Endothelial cell (in vitro differentiated cells): ENCODE results near the gene ABLIM1. TPM values are rescaled to one million over a fixed set of nuclear protein-coding genes. Genes with fewer than 3 reads are reported as not detected.
A peak's percentile ranks its signal among the peaks of the same experiment; 100 is the strongest.

Source experiments
- DNase-seq: peaks from one replicate; pipeline ENCODE4 v3.0.0; 2021; ENCODE audit warnings: low spot score
- H3K27ac Mint-ChIP-seq: one replicate; pipeline ENCODE4 v1.8.0; 2021; ENCODE audit warnings: mixed read lengths, inconsistent platforms; ENCODE audit not compliant: unreplicated experiment
- H3K27me3 Mint-ChIP-seq: one replicate; pipeline ENCODE4 v1.8.0; 2021; ENCODE audit warnings: mild to moderate bottlenecking, moderate library complexity, mixed read lengths, inconsistent platforms; ENCODE audit not compliant: unreplicated experiment
- H3K36me3 Mint-ChIP-seq: one replicate; pipeline ENCODE4 v1.8.0; 2021; ENCODE audit warnings: mild to moderate bottlenecking, low read depth, mixed read lengths, inconsistent platforms; ENCODE audit not compliant: unreplicated experiment
- H3K4me1 Mint-ChIP-seq: one replicate; pipeline ENCODE4 v1.8.0; 2021; ENCODE audit warnings: mild to moderate bottlenecking, mixed read lengths, inconsistent platforms; ENCODE audit not compliant: unreplicated experiment
- H3K4me3 Mint-ChIP-seq: one replicate; pipeline ENCODE4 v1.8.0; 2021; ENCODE audit warnings: mild to moderate bottlenecking, mixed read lengths, inconsistent platforms; ENCODE audit not compliant: unreplicated experiment
- H3K9me3 Mint-ChIP-seq: one replicate; pipeline ENCODE4 v1.8.0; 2021; ENCODE audit warnings: mixed read lengths, inconsistent platforms; ENCODE audit not compliant: unreplicated experiment
- total RNA-seq: library from RNA; stranded (reverse); fragmentation: NEBNext Ultra II Directional; extraction: Animal tissue kit (Norgen Biotek cat#: 25700); gene quantifications from one replicate; pipeline ENCODE4 v1.2.1, GENCODE V29; 2021; ENCODE audit not compliant: unreplicated experiment
- TF ChIP-seq, protein P1 (sequence below): fragments of 200-600 bp; sonication (generic); IDR thresholded peaks from one replicate; pipeline ENCODE4 v1.5.0; 2021; ENCODE audit warnings: antibody characterized with exemption; ENCODE audit not compliant: unreplicated experiment

Gene ABLIM1
- total RNA-seq, 1 donor from 2014 or later, result 55.9 TPM

DNA sequence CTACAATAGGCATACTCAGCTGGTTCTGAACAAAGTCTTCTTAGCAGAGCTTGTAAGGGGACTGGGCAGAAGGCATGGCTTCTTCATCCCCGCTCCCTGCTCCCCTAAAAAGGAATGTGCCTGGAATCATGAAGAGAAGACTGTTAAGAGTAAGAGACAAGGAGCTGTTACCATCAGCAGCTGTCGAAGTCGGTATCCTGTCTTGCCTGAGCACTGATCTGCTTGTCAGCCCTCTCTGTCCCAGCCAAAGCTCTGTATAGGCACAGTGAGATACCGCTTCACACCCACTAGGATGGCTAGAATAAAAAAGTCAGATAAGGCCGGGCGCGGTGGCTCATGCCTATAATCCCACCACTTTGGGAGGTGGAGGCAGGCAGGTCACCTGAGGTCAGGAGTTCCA, 2.4 kb downstream of the ABLIM1 start:
- TF ChIP-seq, protein P1, sequence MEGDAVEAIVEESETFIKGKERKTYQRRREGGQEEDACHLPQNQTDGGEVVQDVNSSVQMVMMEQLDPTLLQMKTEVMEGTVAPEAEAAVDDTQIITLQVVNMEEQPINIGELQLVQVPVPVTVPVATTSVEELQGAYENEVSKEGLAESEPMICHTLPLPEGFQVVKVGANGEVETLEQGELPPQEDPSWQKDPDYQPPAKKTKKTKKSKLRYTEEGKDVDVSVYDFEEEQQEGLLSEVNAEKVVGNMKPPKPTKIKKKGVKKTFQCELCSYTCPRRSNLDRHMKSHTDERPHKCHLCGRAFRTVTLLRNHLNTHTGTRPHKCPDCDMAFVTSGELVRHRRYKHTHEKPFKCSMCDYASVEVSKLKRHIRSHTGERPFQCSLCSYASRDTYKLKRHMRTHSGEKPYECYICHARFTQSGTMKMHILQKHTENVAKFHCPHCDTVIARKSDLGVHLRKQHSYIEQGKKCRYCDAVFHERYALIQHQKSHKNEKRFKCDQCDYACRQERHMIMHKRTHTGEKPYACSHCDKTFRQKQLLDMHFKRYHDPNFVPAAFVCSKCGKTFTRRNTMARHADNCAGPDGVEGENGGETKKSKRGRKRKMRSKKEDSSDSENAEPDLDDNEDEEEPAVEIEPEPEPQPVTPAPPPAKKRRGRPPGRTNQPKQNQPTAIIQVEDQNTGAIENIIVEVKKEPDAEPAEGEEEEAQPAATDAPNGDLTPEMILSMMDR, result no peak
- DNase-seq, result no peak
- H3K27me3 Mint-ChIP-seq, result peaks cover 2% of the 10 kb centered on the region
- no peaks in the 10 kb centered on the region for H3K9me3 Mint-ChIP-seq
- no peak overlapping the region for H3K27ac Mint-ChIP-seq
- H3K4me3 Mint-ChIP-seq, result no peak overlapping the region
- peaks cover 33% of the 10 kb centered on the region for H3K4me1 Mint-ChIP-seq
- no peaks in the 10 kb centered on the region for H3K36me3 Mint-ChIP-seq

GRCh38 chr10:114654822-114655575, 3.1 kb downstream of the ABLIM1 start:
- Mint-ChIP-seq H3K36me3 (no peaks in the 10 kb centered on the region), H3K27ac (peak overlapping the region; percentile 50), H3K27me3 (peaks cover 2% of the 10 kb centered on the region), H3K4me3 (no peak overlapping the region), H3K4me1 (peaks cover 30% of the 10 kb centered on the region), H3K9me3 (no peaks in the 10 kb centered on the region)
- TF ChIP-seq, protein P1, result no peak
- no peak for DNase-seq

- TF ChIP-seq, protein P1, result no peak
- H3K27ac Mint-ChIP-seq, result peak overlapping the region; percentile 93
- no peak for DNase-seq
- no peaks in the 10 kb centered on the region for H3K36me3 Mint-ChIP-seq
- no peak overlapping the region for H3K4me3 Mint-ChIP-seq
- H3K27me3 Mint-ChIP-seq, result peaks cover 2% of the 10 kb centered on the region
- H3K9me3 Mint-ChIP-seq, result no peaks in the 10 kb centered on the region
- peaks cover 34% of the 10 kb centered on the region for H3K4me1 Mint-ChIP-seq
Measured at GRCh38 chr10:114653926-114654325, 4.1 kb downstream of the ABLIM1 start.

GRCh38 chr10:114652402-114653368, 5.4 kb downstream of the ABLIM1 start:
- Mint-ChIP-seq H3K4me1 (peaks cover 41% of the 10 kb centered on the region), H3K27me3 (peaks cover 2% of the 10 kb centered on the region), H3K27ac (peak overlapping the region; percentile 93), H3K9me3 (no peaks in the 10 kb centered on the region), H3K36me3 (no peaks in the 10 kb centered on the region), H3K4me3 (no peak overlapping the region)
- TF ChIP-seq, protein P1, result no peak
- no peak for DNase-seq

- DNase-seq, result no peak
- no peaks in the 10 kb centered on the region for H3K9me3 Mint-ChIP-seq
- peaks cover 2% of the 10 kb centered on the region for H3K27me3 Mint-ChIP-seq
- TF ChIP-seq, protein P1, result no peak
- no peaks in the 10 kb centered on the region for H3K36me3 Mint-ChIP-seq
- H3K4me1 Mint-ChIP-seq, result peaks cover 43% of the 10 kb centered on the region
- H3K27ac Mint-ChIP-seq, result no peak overlapping the region
- H3K4me3 Mint-ChIP-seq, result no peak overlapping the region
Measured at GRCh38 chr10:114650831-114651230, 7.2 kb downstream of the ABLIM1 start.
